Activated T-cell treated with anti-CD3 and anti-CD28 coated beads, Interleukin-2, amount 50 U/mL, for 48 hours (primary cell): Measurements from ENCODE around the gene SETBP1.
"Not testable (repeated sequence)": the region's sequence is repeated elsewhere in the genome, so short reads cannot be mapped to it uniquely, and the experiment has no call there.

Experiments used
- DNase-seq, 2 experiments: peaks; one replicate each; pipeline ENCODE4 v3.0.0-alpha.2; 2020

SETBP1 gene

DNA sequence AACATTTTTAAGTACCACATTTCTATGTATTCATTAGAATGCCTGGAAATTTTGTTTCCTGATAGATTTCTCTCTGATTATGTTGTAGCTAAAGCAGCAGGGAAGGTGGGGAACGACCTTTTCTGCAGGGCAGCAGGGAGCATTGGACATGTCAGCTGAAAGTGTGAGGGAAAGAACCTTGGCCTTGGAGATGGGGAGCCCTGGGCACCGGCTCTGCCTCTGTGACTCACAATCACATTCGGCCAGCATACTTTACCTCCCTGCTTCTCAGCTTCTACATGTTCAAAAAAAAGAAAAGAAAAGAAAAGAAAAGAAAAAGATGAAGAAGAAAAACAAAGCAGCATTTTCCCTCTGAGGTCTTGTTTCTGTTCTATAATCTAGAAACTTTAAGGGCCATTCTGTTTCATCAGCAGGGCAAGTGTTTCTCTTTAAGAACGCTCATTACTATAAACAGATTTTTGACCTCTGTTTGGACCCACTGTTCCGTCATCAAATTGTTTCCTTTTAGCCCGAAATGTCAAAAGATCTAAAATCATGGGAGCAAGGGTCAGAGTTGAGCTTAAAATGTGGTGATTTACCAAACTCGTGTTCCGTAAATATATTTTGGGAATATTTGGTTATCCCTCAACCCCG is 27.9 kb downstream of the SETBP1 start:
- DNase-seq, result no peak

DNA sequence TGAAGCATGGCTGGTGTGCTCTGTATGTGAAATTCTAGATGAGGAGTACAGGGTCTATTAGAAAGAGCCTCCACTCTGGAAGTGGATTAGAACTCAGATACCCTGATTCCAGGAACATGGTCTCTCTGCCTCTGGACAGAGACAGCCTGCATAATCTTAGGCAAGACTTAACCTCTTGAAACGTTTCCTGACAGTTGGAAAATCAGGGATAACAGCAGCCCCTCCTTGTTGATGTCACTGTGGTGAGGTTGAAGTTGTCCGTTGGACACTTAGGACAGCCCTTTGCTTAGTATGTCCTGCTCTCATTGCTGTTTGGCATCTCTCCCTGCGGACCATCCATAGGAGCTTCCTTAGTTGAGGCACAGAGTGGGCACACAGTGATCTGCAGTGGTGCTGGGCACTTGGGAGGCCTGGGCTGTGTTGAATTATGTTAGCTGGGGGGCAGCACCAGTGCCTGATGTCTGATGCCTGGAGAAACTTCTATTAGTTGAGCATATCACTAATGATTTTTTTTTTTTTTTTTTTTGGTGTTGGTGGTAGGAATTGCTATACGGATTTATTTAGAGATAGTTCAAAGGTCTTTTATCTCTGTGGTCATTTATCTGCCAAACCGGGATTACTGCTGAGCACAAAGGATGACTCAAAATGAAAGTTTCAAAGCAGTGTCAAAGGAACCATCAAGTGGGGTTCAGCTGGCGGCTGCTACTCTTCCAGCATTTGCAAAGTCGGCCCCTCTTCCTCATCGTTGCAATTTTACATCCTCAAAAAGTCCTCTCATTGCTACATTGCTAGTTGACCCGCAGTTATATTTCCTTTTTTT is 28.8 kb downstream of the SETBP1 start:
- DNase-seq, result no peak

DNA sequence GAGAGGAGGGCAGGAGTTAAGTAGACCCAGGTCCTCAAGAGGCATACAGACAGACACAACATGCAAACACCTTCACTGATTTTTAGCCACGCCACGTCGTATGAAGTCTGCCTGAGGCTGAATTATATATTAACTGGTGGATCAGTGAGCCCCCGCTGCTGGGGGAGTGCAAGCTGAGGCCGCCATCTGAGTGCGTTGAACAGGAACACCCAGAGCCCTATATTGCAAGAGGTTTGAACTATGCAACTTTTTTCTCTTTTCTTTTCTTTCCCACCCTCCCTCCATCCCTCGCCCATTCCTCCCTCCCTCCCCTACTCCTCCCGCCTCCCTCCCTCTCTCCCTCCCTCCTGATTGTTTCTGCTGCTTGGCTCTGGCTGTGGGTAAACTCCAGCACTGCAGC is 30.2 kb downstream of the SETBP1 start:
- DNase-seq, result no peak

DNA sequence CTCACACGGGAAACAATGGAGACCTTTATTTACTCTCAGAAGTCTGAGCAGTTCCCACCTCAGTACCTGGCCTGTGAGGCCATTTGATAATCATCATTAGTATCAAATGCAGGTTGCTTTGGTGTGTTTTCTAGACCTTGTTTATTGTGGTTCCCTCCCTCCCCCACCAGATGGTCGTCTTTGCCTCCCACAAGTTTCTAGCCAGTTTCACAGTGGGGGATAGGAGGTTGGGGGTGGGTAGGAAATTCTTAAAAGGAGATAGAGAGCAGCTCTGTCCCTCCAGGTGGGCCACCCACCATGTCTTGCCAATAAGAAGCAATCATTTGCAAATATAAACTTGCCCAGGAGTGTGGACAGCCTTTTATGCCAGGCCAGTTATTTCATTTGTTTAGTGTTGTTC is 31.3 kb downstream of the SETBP1 start:
- no peak for DNase-seq

DNA sequence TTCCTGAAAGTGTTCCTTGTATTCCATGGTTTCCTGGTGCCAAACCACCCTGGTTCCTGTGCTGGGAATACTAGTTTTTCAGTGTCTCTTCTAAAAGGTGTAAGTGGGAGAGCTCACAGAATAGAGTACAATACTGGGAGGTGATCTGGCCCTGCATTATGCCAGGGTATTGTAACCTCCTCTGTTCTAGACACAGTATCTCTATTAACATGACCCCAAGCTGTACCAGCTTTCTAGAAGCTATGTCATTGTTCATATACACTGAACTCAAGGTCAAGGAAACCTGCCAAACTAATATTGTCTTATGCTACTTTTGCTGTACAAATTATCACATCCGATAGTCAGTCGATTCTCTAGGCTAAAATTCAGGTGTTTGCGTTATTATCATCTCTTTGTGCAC is 32.7 kb downstream of the SETBP1 start:
- DNase-seq, result no peak

DNA sequence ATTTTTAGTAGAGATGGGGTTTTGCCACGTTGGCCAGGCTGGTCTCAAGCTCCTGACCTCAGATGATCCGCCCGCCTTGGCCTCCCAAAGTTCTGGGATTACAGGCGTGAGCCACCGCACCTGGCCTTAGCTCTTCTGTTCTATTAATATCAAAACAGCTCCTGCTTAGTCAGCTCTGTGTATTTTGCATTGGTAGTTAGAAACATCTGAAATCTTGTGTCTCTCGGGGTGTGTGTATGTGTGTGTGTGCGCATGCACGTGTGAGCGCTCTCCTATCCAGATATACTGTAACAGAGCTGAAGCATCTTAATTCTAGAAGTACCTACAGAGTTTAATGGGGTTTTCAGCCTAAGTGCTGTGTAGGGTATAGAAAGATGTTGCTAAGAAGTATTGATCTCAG is 33.7 kb downstream of the SETBP1 start:
- DNase-seq, result no peak

DNA sequence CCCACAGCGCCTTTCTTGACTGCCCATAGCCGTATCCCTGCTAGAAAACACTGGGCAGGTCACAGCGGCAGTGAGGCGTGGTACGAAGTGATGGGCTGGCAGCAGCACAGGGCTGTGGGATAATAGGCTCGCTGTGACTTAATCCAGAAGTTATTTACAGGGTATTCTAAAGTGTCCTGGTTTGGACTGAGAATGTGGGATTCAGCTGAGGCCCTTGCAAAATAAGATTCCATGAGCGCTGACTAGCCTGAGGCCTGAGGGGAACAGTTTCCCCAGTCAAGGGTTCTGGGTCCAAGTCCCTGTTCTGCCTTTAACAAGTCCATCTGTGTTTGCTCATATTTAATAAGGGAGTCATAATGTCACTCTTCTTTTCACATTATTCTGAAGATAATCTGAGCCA is 34.6 kb downstream of the SETBP1 start:
- no peak for DNase-seq

DNA sequence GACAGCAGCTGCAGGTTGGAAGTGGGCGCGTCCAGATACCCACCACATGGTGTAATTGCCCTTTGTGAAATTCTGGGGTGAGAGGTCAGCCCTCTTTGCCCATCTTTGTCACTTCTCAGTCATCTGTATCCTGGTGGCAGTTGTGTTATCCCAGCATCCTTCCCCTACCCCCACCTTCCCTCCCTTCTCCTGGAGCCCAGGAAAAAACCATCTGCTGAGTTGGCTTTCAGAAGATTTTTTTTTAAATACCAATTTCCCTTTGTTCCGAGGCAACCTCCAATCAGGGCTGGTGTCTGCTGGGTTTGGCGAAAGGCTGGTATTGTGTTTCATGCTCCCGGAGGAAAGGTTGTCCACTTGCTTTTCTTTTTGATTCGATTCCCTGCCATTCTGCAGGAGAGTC is 35.2 kb downstream of the SETBP1 start:
- no peak for DNase-seq

DNA sequence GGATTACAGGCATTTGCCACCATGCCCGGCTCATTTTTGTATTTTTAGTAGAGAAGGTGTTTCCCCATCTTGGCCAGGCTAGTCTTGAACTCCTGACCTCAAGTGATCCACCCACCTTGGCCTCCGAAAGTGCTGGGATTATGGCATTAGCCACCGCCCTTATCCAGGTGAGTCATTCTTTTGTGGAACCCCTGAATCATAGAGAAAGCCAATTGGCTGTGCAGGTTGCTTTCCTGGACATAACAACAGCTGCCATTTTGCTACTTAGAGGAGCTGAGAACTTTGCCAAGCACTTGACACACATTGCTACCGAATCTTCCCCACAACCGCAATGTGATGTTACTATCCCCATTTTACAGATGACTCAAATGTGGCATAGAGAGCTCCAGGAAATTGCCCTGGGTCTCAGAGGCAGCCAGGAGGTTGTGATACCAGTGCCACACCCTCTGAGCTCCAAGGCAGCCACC is 36.0 kb downstream of the SETBP1 start:
- peak; percentile 55 to 59 for DNase-seq

DNA sequence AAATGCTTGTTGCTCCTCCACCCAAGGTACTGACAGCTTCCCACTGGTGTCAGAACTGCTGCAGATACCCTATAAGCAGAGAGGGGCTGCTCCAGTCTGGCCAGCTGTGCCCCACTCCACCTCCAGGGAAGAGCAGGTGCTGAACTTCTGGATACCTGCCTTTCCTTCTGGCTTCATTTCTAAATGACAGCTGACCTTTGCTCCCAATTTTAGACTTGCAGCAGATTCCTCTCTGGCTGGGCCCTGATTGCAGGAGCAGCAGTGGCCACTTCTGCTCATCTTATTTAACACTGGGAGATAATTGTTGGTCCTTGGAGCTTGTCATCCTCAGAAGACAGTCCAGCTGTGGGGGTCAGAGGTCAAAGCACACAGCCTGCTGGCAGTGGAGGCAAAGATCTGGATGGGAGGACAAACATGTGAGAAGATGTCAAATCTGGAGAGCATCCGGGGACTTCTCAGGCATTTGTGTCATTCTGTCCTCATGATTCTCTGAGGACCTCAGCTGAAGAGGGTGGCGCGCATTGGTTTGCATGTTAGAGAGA is 38.9 kb downstream of the SETBP1 start:
- no peak for DNase-seq

DNA sequence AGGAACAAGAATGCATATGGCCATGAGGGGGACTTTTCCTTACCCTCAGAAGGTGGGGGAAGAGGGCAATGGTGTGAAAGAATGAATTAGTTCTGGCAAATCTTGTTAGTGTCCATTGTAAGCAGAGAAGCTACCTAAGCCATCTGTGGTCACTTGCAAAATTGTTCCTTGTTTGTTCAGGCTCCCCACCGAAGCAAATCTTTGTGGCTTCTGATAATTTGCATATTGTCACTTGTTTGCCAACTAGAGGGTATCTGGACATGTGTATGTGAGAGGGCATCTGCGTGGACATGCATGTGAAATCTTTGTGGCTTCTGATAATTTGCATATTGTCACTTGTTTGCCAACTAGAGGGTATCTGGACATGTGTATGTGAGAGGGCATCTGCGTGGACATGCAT is 41.1 kb downstream of the SETBP1 start:
- DNase-seq, result not testable (repeated sequence)

DNA sequence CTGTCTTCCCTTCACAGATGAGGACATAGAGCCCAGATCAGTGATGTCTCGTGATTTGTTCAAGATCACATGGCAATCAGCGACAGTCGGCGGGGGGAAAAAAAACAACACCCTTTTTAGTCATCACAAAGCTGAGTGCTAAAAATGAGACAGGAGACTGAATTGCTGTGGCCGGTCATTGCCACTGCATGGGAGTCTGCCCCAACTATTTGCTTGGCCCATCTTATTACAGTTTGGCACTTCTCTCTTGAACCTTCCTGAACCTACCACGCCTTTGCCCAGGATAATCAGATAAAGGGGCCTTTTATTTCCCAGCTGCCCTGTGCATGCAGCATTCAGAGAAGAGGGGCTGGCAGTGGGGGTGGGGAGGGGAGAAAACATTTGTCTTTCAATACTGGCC is 42.7 kb downstream of the SETBP1 start:
- DNase-seq, result peak in 1 of 2 experiments; percentile 33

DNA sequence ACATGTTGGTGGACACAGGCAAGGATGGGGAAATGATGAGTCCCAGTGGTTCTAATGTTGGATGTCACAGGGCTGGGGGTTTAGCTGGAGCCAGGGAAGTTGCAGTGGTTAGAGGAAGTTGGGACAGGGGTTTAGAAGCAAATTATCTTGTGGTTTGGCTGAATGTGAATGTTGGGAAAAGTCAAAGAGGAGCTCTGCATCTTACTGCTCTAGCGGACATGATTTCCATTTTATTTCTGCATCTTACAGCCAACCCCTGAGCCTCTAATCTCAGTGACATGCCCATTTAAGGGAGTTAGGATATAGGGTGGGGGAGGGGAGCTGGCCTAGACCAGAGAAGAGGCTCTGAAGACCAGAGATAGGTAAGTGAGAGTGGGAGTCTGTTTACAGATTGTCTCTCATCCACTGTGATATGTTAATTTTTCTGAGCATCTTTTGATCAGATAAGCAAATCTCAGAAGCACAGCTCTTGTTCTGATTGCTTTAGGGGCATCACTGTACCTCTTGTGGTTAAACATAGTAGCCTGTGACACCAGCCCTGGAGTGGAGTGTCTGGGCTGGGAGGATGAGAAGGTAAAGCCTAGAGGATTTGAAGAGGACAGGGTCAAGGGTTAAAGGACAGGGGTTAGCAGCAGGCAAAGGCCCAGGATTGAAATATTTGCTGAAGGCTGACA is 43.6 kb downstream of the SETBP1 start:
- peak; percentile 44 for DNase-seq

DNA sequence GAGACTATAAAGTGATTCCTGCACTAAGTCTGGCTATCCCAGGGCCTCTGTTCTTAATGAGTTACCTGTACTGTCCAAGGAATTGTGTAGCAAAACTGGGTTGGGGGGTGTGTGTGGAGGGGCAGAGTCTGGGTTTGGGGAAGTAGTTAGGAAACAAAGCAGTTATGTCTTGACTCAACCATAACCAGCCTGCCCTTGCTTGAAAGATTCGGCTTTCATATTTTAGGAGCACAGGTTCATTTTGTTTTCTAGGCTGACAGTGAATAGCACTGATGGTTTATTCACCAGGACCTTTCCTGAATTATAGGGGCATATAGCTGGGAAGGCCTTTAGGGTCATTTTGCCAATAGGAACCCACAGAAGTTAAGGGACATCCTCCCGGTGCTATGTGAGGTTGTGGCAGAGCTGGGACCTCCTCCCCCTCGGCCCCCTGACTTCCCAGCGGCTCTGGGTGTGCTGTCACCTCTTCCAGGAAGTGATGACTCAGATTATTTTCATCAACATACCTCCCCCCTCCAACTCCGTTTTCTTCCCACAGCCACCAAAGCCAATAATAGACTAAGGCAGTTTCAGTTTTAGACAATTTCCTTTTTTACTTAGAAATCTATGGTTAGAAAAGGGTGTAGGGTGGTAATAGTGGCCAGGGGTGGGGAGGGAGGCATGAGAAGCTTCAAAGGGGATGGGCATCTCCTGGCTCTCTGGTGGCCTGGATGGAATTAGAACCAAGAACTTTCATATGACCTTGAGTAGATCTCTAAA is 44.8 kb downstream of the SETBP1 start:
- DNase-seq, result peak; percentile 72 to 79

DNA sequence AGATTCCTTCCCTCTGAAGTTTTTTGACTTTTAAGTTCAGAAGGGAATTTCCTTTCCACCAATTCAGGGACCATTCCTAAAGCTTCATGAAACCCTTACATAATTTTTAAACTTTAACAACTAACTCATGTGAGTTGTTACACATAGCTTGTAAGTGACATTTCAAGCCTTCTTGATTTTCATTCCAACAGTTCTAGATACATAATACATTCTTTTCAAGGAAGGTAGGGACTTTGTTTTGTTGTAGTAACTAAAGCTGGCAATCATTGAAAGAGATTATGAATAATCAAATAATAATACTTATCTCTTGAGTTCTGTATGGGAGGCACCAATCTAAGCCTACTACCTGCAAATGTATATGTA is 45.4 kb downstream of the SETBP1 start:
- no peak for DNase-seq

DNA sequence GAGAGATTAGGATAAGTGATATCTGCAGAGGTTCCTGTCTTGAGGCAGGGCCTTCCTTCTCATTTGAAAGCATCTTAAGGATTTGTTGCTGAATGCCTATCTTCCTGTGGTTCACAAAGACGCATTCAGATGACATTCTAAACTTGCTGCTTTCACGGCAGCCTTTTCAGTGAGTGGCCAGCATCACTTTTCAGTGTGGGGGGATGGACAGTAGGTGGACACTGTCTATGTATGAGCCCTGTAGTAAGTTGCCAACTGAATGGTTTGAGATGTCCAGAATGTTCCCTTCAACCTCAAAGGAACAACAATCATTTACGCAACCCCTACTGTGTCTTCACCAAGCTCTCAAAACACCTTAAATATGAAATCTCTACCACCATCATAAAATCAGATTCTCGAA is 46.6 kb downstream of the SETBP1 start:
- no peak for DNase-seq

DNA sequence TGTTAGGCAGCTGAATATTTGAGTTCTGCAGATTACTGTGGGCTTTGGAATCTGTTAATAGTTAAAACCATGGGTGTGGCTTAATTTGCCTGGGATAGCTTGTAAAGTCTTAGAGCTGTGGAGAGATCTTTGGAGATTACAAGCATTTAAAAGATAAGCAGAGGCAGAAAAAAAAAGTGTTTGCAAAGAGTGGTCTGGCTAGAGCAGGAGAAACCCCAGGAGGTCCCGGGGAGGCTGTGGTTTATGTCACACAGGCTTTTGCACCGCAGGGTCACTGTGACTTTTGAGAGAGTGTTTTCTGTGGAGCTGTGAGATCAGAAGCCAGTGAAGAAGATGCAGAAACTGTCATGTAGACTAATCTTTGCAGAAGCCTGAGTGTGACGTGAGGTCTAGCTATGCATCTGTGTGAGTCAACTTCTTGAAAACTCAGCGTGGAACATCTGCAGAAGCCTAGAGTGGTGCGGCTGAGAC is 49.0 kb downstream of the SETBP1 start:
- peak; percentile 49 to 61 for DNase-seq

DNA sequence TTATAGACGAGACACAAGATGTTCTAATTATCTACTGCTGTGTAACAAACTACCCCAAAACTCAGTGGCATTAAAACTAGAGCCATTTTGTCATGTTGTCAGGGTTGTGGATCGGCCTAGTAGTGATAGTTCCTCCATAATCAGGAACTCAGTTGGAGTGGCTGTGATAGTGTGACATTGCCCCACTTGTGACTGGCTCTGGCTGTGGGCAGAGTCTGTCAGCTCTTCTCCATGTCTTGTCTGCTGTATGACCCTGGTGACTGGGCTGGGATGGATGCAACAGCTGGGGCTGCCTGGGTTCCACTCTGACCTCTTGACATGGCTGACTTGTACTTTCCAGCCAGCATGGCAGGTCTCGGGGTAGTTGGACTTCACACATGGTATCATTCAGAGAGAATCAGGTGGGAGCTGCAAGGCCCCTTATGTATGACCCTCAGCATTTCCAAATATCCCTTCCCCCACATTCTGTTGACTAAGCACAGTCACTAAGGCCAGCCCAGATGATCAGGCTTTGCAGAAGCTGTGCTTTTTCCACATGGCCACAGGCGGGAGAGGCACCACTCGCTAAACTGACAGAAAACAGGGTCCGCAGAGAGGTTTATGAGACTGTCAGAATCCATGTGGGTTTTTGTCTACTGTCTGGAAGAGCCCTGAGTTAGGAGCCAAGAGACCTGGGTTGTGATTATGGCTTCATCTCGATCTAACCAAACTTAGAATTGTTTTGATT is 50.3 kb downstream of the SETBP1 start:
- DNase-seq, result no peak

DNA sequence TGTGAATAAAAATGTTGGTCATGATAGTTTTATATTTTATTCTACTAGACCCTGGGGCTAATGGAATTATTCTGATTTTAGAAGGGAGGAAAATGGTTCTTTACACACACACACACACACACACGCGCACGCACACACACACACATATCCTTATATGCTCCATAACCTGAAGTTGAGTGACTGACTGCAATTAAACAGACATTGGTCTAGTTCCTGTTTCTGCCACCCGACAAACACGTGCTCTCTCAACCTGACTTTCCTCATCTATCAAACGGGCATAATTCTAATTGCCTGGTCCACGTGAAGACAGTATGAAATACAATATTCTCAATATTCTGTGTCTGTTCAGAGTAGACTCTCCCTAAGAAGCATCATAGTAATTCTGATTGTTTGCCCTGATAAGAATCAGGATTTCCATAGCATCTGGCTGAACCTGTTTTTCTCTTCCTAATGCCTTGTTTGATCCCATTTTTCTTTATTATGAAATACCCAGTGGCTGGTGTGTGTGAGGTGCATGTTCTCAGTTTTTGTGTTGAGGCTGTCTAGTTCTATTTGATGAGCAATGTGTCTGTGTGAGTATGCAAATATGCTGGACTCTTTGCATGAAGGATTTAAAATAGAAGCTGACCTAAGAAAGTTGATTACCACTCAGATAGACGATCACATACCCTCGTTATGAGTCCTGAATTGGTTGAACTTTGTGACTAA is 51.0 kb downstream of the SETBP1 start:
- DNase-seq, result no peak

DNA sequence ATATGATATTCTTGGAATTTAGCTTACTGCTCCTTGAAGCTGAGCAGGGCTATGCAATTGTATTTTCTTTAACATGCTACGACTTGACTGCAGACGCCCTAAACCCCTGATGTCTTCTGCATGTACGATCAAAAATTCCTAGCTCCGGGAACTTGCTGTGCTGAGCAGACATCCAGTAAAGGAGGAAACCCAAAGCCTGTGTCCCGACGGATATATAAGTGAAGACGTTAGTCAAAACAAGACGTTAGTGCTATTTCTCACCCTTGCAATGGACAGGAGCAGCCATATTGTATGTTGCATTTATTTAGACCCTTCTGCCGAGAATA is 51.5 kb downstream of the SETBP1 start:
- no peak for DNase-seq

DNA sequence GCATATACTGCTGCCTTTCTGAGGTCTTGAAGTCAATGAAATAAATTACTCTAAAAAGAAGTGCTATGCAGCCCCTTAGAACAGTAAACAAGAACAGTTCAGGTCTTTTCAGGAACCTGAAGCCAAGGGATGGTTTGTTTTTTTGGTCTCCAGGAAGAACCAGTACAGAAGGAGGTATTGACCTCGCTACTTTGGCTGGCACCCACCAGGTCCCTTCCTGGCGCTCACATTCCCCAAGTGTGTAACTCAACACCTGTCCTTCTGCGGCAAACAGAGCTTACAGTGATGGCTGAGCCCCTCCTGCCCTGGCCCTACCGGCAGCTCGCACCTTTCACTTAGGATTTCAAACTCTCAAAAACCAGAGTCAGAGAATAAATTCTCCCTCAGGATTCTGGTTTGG is 51.9 kb downstream of the SETBP1 start:
- no peak for DNase-seq
